OCI-LY1 (cell line): ENCODE data around the gene TXNL4B.

Experiments used
- EZH2 ChIP-seq: fragments of 200-600 bp; sonication (generic), shearing (Covaris generic); IDR thresholded peaks from 2 replicates; pipeline ENCODE4 v1.8.0; 2017; ENCODE audit warnings: borderline replicate concordance, mixed run types, mild to moderate bottlenecking, antibody characterized with exemption, low read length, moderate library complexity, mixed read lengths
- TF ChIP-seq, protein P1 (sequence below): fragments of 200-600 bp; sonication (generic), shearing (Covaris generic); IDR thresholded peaks from 2 replicates; pipeline ENCODE4 v1.5.1; 2017; ENCODE audit warnings: mild to moderate bottlenecking, antibody characterized with exemption, low read length, moderate library complexity, mixed read lengths

DNA sequence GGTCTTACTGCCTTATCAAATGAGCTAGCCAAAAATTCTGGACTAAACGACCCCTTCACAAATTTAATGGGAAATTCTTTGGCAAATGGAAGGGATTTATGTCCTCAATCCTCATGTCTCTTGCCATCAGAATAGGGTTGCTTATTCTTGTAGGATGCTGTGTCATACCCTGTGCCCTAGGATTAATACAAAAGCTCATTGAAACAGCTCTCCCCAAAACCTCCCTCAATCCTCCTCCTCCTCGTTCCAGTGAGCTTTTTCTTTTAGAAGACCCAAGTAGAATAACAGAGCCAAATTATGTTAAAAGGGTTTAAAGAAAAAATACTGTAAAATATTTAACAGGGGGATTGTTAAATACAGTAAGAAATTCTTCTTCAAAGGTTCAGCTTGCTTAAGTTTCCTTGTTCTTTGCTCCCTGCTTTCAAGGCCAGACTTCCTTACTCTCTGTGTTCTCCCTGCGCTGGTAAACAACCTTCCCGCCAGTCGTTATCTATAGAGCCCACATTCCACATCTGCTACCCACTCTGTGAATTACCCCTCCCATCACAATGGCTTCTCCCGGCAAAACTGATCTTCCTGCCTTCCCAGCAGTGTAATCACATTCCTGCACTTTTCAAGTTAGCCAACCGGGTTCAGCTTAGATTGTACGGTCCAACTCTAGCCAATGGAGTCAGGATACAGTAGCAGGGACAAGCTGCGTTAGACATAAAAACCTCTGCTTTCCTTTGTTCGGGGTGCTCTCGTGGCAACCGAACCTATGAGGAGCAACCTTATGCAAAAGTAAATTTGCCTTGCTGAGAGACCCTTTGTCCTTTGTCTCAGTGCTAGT is 20.7 kb downstream of the TXNL4B start:
- TF ChIP-seq EZH2: no peak
- TF ChIP-seq, protein P1, sequence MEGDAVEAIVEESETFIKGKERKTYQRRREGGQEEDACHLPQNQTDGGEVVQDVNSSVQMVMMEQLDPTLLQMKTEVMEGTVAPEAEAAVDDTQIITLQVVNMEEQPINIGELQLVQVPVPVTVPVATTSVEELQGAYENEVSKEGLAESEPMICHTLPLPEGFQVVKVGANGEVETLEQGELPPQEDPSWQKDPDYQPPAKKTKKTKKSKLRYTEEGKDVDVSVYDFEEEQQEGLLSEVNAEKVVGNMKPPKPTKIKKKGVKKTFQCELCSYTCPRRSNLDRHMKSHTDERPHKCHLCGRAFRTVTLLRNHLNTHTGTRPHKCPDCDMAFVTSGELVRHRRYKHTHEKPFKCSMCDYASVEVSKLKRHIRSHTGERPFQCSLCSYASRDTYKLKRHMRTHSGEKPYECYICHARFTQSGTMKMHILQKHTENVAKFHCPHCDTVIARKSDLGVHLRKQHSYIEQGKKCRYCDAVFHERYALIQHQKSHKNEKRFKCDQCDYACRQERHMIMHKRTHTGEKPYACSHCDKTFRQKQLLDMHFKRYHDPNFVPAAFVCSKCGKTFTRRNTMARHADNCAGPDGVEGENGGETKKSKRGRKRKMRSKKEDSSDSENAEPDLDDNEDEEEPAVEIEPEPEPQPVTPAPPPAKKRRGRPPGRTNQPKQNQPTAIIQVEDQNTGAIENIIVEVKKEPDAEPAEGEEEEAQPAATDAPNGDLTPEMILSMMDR: no peak
